WERI-Rb-1 (cell line): Measurements from ENCODE around the gene ZNF839.
A peak's percentile ranks its signal among the peaks of the same experiment; 100 is the strongest.

ENCODE experiments used
- DNase-seq: peaks from one replicate; pipeline ENCODE4 v3.0.0-alpha.2; 2020
- H3K27ac ChIP-seq: fragments of 250-450 bp; sonication (Bioruptor Pico); 2 replicates; pipeline ENCODE4 v1.5.1; 2020; ENCODE audit warnings: mild to moderate bottlenecking, moderate library complexity
- H3K27me3 ChIP-seq: fragments of 250-450 bp; sonication (Bioruptor Pico); 2 replicates; pipeline ENCODE4 v1.5.1; 2021; ENCODE audit warnings: mild to moderate bottlenecking, low read depth, moderate library complexity; ENCODE audit not compliant: insufficient read depth, severe bottlenecking
- H3K36me3 ChIP-seq: fragments of 250-450 bp; sonication (Bioruptor Pico); 2 replicates; pipeline ENCODE4 v1.5.1; 2020; ENCODE audit warnings: mild to moderate bottlenecking, moderate library complexity
- H3K4me3 ChIP-seq: 2 replicates; pipeline ENCODE4 v1.5.1; 2011; ENCODE audit warnings: low read depth, mild to moderate bottlenecking, control low read depth, low read length
- H3K9me3 ChIP-seq: fragments of 250-450 bp; sonication (Bioruptor Pico); 2 replicates; pipeline ENCODE4 v1.5.1; 2021; ENCODE audit warnings: mild to moderate bottlenecking, moderate library complexity; ENCODE audit not compliant: severe bottlenecking
- CTCF ChIP-seq: IDR thresholded peaks from 2 replicates; pipeline ENCODE4 v1.5.1; 2011; ENCODE audit warnings: low read depth, mild to moderate bottlenecking, control low read depth, inconsistent platforms, low read length

ZNF839 gene

GRCh38 chr14:102279688-102280348, 39.7 kb upstream of the ZNF839 start:
- TF ChIP-seq CTCF, result no peak
- Histone ChIP-seq H3K4me3 (no peak overlapping the region), H3K27ac (no peak overlapping the region), H3K36me3 (peaks cover 8% of the 10 kb centered on the region), H3K27me3 (no peaks in the 10 kb centered on the region), H3K9me3 (no peaks in the 10 kb centered on the region)
- DNase-seq, result no peak

DNA sequence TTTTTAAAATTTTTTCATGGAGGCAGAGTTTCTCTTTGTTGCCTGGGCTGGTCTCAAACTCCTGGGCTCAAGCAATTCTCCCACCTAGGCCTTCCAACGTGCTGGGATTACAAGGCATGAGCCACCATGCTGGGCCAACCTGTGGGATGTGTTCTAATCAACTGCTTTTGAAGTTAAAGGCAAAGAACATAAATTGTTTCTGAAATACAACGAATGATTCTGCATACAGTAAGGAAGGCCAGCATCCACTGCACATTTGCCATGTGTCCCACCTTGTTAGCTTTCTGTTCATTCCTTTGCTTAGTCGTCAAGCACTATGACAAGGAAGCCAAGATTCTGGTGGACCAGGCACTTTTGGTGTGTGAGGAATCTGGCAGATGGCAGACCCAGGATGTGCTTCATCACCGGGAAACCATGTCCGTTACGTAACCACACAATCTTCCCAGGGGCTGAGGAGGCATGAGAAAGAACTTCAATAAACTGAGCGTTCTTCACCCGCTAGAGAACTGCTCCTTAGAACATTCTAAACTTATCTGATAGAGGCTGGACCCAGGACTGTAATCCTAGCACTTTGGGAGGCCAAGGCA, 39.1 kb upstream of the ZNF839 start:
- no peak for TF ChIP-seq CTCF
- Histone ChIP-seq H3K9me3 (no peaks in the 10 kb centered on the region), H3K4me3 (no peak overlapping the region), H3K27ac (no peak overlapping the region), H3K27me3 (no peaks in the 10 kb centered on the region), H3K36me3 (peaks cover 8% of the 10 kb centered on the region)
- no peak for DNase-seq

GRCh38 chr14:102282751-102283465, 36.6 kb upstream of the ZNF839 start:
- no peak for DNase-seq
- H3K27me3 ChIP-seq, result no peaks in the 10 kb centered on the region
- no peaks in the 10 kb centered on the region for H3K9me3 ChIP-seq
- H3K27ac ChIP-seq, result no peak overlapping the region
- peaks cover 8% of the 10 kb centered on the region for H3K36me3 ChIP-seq
- no peak for TF ChIP-seq CTCF
- H3K4me3 ChIP-seq, result no peak overlapping the region

DNA sequence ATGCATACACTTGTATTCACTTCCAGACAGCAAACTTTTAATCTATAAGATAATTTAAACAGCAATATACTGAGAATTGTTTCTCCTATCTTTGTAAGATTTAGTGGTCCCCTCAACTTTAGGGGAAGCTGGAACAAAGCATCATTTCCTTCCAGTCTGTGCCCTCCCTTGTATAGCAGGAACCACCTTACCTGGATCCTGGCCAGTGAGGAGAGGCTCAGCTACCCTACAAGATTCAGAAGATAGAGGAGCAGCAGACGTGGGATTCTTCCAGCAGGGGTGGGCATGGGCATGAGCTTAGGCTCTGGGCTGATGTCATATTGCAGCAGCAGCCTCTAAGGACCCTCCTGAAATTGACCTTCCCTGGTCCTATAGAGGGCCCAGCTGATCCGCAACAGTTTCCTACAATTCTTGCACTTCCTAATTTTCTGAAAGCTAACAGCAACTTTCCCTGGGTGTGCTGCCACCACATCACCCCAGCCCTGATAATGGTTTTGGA, 35.9 kb upstream of the ZNF839 start:
- DNase-seq, result no peak
- Histone ChIP-seq H3K9me3 (no peaks in the 10 kb centered on the region), H3K27me3 (no peaks in the 10 kb centered on the region), H3K27ac (no peak overlapping the region), H3K4me3 (no peak overlapping the region), H3K36me3 (peaks cover 11% of the 10 kb centered on the region)
- no peak for TF ChIP-seq CTCF

DNA sequence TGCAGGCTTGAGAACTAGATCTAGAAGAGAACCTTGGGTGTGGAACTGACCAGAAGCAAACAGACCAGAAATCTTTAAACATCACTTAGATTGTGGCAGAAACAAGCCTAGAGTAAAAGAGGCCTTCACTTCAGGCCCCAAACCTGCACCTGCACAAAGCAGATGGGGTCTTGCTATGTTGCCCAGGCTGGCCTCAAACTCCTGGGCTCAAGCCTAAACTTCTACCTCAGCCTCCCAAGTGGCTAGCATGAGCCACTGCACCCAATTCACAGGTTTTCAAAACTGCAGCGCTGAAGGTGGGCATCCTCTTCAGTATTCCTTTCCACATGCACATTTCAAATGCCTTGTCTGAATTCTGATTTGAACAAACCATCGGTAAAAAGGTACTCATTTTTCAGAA, 34.4 kb upstream of the ZNF839 start:
- Histone ChIP-seq H3K36me3 (peaks cover 11% of the 10 kb centered on the region), H3K27ac (no peak overlapping the region), H3K27me3 (no peaks in the 10 kb centered on the region), H3K9me3 (no peaks in the 10 kb centered on the region), H3K4me3 (no peak overlapping the region)
- no peak for DNase-seq
- peak; percentile 7; the same call in 1 of the 2 replicates for TF ChIP-seq CTCF
